ENCODE measurements around the gene FBXW11.

DNA sequence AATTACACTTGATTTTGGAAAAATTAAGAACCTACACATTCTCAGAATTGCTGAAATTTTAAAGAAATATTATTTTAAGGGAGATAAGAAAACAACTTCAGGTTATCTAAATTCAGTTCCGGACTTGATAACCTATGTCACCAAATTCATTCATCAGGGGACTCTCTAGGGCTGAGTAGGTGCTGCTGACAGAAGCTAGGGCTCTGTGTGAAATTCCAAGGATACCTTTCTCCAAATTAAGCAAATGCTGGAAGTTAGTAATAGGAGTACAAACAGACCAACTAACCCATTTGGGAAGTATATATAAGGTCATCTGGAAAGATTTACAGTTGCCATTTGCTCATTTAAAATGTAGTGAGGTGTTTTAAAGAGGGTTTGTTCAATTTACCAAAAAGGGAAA lies 136.5 kb downstream of the FBXW11 start:
- TF ChIP-seq TARDBP (IDR thresholded peaks at IDR 0.05) (no peak), HDGF (IDR thresholded peaks at IDR 0.05; ENCODE audit: borderline replicate concordance) (no peak), FOXK2 (IDR thresholded peaks at IDR 0.05) (no peak), NFRKB (IDR thresholded peaks at IDR 0.05) (no peak), SP1 (IDR thresholded peaks at IDR 0.05) (no peak), BHLHE40 (IDR thresholded peaks at IDR 0.05; ENCODE audit: borderline replicate concordance) (no peak), L3MBTL2 (conservative IDR thresholded peaks at IDR 0.05) (no peak), ELF4 (IDR thresholded peaks at IDR 0.05) (no peak), ARNT (IDR thresholded peaks at IDR 0.05) (no peak), FOXM1 (IDR thresholded peaks at IDR 0.05; ENCODE audit: borderline replicate concordance) (no peak), SUZ12 (IDR thresholded peaks at IDR 0.05) (no peak)
